ENCODE results near the gene SYNRG.
A peak's percentile ranks its signal among the peaks of the same experiment; 100 is the strongest.
"Not testable (repeated sequence)": the region's sequence is repeated elsewhere in the genome, so short reads cannot be mapped to it uniquely, and the experiment has no call there.

Gene SYNRG

GRCh38 chr17:37532756-37533155, 76.5 kb downstream of the SYNRG start:
- DNase-seq = no peak

GRCh38 chr17:37530420-37530819, 78.8 kb downstream of the SYNRG start:
- DNase-seq = no peak

GRCh38 chr17:37527249-37527851, 81.9 kb downstream of the SYNRG start:
- peak; percentile 61 to 82 for DNase-seq

- no peak for DNase-seq
These were observed 85.5 kb downstream of the SYNRG start for GRCh38 chr17:37523715-37524219.

- no peak for DNase-seq
These were observed 87.4 kb downstream of the SYNRG start for GRCh38 chr17:37521821-37522220.

- no peak for DNase-seq
These were observed 89.0 kb downstream of the SYNRG start for GRCh38 chr17:37520174-37520573.

- DNase-seq = no peak
These were observed 89.8 kb downstream of the SYNRG start for GRCh38 chr17:37519251-37519985.

- DNase-seq = no peak
These were observed 90.4 kb downstream of the SYNRG start for GRCh38 chr17:37518826-37519225.

GRCh38 chr17:37517881-37518280, 91.3 kb downstream of the SYNRG start:
- no peak for DNase-seq

GRCh38 chr17:37516127-37516571, 93.1 kb downstream of the SYNRG start:
- no peak for DNase-seq

GRCh38 chr17:37513711-37514110, 95.5 kb downstream of the SYNRG start:
- DNase-seq = no peak

- DNase-seq = no peak
These were observed 96.7 kb downstream of the SYNRG start for GRCh38 chr17:37512442-37513068.

- not testable (repeated sequence) for DNase-seq
These were observed 97.6 kb downstream of the SYNRG start for GRCh38 chr17:37511642-37512041.

GRCh38 chr17:37510056-37510455, 99.2 kb downstream of the SYNRG start:
- no peak for DNase-seq

GRCh38 chr17:37507111-37507510, 102.1 kb downstream of the SYNRG start:
- no peak for DNase-seq

- peak; percentile 37 to 58 for DNase-seq
These were observed 102.5 kb downstream of the SYNRG start for GRCh38 chr17:37506678-37507077.

GRCh38 chr17:37505333-37505732, 103.9 kb downstream of the SYNRG start:
- no peak for DNase-seq

- DNase-seq = no peak
These were observed 106.1 kb downstream of the SYNRG start for GRCh38 chr17:37503148-37503547.

GRCh38 chr17:37502009-37502936, 106.9 kb downstream of the SYNRG start:
- no peak for DNase-seq

- DNase-seq = no peak
These were observed 108.8 kb downstream of the SYNRG start for GRCh38 chr17:37500378-37500777.

GRCh38 chr17:37494971-37495370, 114.2 kb downstream of the SYNRG start:
- DNase-seq = no peak

- DNase-seq = no peak
These were observed 114.8 kb downstream of the SYNRG start for GRCh38 chr17:37494401-37494831.
